ENCODE measurements around the gene MDFI.
A peak's percentile ranks its signal among the peaks of the same experiment; 100 is the strongest.
"Not testable (repeated sequence)": the region's sequence is repeated elsewhere in the genome, so short reads cannot be mapped to it uniquely, and the experiment has no call there.

MDFI gene

GRCh38 chr6:41602864-41603608 is 35.2 kb upstream of the MDFI start:
- peak; percentile 81 for DNase-seq (ENCODE audit: low spot score)

- DNase-seq (ENCODE audit: low spot score), result no peak
These were observed 34.3 kb upstream of the MDFI start for GRCh38 chr6:41604006-41604405.

DNA sequence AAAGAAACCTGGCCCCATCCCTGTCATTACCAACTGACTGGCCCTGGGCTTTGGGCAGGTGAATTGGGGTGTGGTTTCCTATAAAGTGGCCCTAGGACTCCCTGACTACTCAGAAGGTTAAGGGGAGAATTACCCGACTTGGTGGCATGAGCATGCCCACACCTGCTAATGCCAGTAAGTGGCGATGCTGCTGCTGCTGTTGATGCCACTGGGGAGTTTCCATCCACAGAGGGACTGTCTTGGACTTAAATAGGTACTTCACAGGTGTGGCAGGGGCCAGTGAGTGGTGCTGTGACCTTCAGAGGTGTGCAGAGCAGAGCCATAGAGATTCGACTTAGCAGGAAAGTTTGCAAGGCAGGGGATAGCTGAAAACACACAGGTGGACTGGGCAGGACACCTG is 32.6 kb upstream of the MDFI start:
- no peak for DNase-seq (ENCODE audit: low spot score)

DNA sequence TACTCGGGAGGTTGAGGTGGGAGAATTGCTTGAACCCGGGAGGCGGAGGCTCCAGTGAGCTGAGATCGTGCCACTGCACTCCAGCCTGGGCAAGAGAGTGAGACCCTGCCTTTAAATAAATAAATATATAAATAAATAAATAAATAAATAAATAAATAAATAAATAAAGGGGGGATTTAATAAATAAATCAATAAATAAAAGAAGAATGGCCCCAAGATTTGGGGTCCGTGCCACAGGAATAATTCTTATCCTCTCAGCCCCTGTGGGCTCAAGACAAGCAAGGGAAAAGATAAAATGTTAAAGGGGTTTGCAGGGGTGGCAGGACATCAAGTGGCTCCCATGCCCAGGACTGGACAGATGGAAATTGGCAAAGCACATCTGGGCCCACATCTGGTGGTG is 31.2 kb upstream of the MDFI start:
- DNase-seq (ENCODE audit: low spot score), result no peak

DNA sequence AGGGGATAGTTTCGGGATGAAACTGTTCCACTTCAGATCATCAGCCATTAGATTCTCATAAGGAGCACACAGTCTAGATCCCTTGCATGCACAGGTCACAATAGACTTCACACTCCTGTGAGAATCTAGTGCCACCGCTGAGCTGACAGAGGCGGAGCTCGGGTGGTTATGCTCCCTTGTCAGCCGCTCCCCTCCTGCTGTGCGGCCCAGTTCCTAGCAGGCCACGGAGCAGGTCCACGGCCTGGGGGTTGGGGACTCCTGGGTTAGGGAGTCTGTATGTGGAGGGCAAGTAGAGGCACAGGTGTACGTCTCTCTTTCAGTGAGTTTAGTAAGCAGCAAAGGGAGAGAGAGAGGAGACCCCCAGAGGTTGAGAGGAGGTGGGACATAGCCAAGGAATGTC is 30.5 kb upstream of the MDFI start:
- DNase-seq (ENCODE audit: low spot score), result no peak

GRCh38 chr6:41608443-41609151 is 29.7 kb upstream of the MDFI start:
- no peak for DNase-seq (ENCODE audit: low spot score)

DNA sequence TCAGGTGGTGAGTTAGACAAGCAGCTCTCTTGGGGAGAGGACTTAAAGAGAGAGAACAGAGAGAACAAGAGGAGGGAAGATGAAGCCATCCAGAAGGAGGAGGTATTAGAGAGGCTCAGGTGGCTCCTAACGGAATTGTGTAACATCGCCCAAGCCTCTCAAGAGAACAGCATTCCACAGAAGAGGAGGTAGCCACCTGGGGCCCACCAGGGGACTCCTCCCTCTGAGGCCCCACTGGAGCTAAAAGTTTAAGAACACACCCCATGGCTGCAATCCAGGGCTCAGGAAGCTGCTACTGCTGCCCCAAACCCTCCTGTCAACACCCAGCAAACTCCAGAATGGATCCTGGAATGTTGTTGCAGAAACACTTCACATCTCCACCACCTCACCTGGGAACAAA is 23.6 kb upstream of the MDFI start:
- no peak for DNase-seq (ENCODE audit: low spot score)

GRCh38 chr6:41615311-41615710 is 23.0 kb upstream of the MDFI start:
- no peak for DNase-seq (ENCODE audit: low spot score)

GRCh38 chr6:41618598-41618997 is 19.7 kb upstream of the MDFI start:
- no peak for DNase-seq (ENCODE audit: low spot score)

DNA sequence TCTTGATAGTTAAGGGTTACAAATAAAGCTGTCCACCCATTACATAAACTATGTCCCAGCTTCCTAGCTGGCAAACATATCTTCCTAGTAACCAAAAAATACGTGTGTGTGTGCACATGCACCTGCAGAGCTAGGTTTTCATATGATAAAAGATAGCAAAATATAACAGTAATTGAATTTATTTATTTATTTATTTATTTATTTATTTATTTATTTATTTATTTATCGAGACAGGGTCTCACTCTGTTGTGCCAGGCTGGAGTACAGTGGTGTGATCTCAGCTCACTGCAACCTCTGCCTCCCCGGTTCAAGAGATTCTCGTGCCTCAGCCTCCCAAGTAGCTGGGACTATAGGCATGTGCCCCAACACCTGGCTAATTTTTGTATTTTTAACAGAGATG is 19.1 kb upstream of the MDFI start:
- not testable (repeated sequence) for DNase-seq (ENCODE audit: low spot score)

GRCh38 chr6:41621367-41621766 is 16.9 kb upstream of the MDFI start:
- no peak for DNase-seq (ENCODE audit: low spot score)

DNA sequence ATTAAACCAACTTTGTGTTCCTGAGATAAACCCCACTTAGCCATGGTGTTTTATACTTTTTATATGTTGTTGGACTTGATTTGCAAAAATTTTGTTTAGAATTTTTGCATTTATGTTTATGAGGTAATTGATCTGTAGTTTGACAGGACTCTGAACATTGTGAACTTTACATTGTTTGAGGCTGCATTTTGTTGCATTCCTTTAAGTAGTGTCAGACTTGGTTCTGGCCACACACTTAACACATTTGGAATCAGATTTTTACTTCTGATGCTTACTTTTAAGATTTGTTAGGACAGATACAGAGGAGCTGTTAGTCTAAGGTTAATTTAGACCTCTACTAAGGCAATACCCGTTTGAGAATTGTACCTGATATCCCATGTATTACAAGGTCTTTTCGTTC is 16.5 kb upstream of the MDFI start:
- DNase-seq (ENCODE audit: low spot score), result no peak

- DNase-seq (ENCODE audit: low spot score), result no peak
These were observed 15.9 kb upstream of the MDFI start for GRCh38 chr6:41622206-41622988.

GRCh38 chr6:41623330-41623729 is 14.9 kb upstream of the MDFI start:
- DNase-seq (ENCODE audit: low spot score), result no peak

GRCh38 chr6:41624621-41625380 is 13.5 kb upstream of the MDFI start:
- DNase-seq (ENCODE audit: low spot score), result no peak

GRCh38 chr6:41625442-41625841 is 12.8 kb upstream of the MDFI start:
- no peak for DNase-seq (ENCODE audit: low spot score)

DNA sequence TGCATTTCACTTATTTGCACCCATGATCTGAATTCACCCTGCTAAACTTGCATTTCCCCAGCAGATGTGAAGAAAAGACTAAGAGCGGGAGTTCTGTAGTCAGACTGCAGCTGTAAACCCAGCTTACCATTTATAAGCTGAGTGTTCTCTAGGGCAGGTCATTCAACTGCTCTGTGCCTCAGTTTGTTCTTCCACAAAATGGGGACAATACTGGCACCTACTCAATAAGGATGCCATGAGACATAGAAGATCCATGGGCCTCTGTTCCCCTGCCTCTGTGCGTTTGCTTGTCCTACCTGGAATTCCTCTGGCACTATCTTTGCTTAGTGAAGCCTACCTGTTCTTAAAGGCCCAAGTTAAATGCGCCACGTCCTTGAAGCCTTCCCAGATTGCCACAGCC is 12.2 kb upstream of the MDFI start:
- DNase-seq (ENCODE audit: low spot score), result no peak

GRCh38 chr6:41626917-41627316 is 11.4 kb upstream of the MDFI start:
- DNase-seq (ENCODE audit: low spot score), result no peak

- no peak for DNase-seq (ENCODE audit: low spot score)
These were observed 9.1 kb upstream of the MDFI start for GRCh38 chr6:41629128-41629527.

- DNase-seq (ENCODE audit: low spot score), result no peak
These were observed 8.2 kb upstream of the MDFI start for GRCh38 chr6:41630069-41630468.

DNA sequence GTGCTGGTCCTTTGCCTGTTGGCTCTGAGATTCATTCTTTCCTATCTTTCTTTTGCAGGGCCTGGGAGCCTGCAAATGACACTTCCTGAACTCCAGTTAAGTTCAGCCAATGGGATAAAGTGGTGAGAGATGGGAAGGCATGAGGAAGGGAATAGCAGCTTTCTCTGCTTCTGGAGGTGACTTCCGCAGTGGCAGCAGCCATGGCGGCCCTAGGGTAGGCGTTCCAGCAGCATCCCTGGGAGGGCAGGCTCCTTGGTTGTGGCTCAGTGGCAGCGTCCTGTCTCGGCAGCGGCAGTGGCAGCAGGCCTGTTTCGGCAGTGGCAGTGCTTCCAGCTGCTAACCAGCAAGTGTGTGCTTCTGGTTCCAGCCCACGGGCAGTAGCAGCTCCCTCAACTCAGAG is 7.3 kb upstream of the MDFI start:
- no peak for DNase-seq (ENCODE audit: low spot score)

- DNase-seq (ENCODE audit: low spot score), result no peak
These were observed 5.1 kb upstream of the MDFI start for GRCh38 chr6:41633056-41633634.
